Measurements from ENCODE around the gene CACTIN.

DNA sequence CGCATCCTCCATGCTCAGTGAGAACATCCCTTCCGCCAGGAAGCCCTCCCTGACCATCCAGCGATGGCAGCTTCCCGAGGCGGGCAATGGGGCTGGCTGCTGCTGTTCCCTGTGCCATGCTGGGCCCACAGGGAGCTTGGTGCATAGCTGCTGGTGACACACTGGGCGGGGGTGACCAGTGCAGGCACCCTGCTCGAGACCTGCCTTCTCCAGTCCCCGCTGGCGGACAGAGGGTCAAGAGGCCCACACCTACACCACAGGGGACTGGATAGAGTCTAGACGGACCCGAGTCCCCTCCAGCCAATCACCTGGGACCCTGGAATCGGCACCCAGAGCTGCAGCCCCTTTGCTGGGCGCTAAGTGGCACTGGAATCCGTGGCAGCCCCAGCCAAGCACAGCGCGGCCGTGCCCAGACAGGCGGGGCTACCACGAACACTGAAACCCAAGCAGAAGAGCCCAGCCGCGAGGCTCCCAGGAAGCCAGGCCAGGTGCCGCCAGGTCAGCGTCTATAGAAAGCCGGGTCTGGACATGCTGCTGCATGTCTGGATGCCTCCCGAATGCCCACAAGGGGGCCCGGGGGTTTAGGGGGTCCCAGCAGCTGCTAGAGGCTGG lies 11.0 kb downstream of the CACTIN start:
- TF ChIP-seq, protein P1, sequence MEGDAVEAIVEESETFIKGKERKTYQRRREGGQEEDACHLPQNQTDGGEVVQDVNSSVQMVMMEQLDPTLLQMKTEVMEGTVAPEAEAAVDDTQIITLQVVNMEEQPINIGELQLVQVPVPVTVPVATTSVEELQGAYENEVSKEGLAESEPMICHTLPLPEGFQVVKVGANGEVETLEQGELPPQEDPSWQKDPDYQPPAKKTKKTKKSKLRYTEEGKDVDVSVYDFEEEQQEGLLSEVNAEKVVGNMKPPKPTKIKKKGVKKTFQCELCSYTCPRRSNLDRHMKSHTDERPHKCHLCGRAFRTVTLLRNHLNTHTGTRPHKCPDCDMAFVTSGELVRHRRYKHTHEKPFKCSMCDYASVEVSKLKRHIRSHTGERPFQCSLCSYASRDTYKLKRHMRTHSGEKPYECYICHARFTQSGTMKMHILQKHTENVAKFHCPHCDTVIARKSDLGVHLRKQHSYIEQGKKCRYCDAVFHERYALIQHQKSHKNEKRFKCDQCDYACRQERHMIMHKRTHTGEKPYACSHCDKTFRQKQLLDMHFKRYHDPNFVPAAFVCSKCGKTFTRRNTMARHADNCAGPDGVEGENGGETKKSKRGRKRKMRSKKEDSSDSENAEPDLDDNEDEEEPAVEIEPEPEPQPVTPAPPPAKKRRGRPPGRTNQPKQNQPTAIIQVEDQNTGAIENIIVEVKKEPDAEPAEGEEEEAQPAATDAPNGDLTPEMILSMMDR (IDR thresholded peaks at IDR 0.05): no peak
- no peak for TF ChIP-seq POLR2A (IDR thresholded peaks at IDR 0.05)

Data from right lobe of liver (tissue), 4 donors.